K562 (cell line): ENCODE measurements around the gene ARID5B. TPM values are rescaled to one million over a fixed set of nuclear protein-coding genes. Genes with fewer than 3 reads are reported as not detected.

Experiments used
- ATAC-seq: fragments of 200-7000 bp; cut with Tn5 transposase; 3 replicates; pipeline ENCODE4 v1.9.1; 2020; ENCODE audit warnings: moderate library complexity
- BruUV-seq: library from RNA; stranded (reverse); fragments of 400-500 nt; replicated peaks from 2 replicates; lab custom pipeline; 2021; lab: Mats Ljungman, UMichigan
- CTCF ChIA-PET: fragments of 300-600 bp; formaldehyde crosslinking; extraction: SDS; loops from one replicate; lab custom pipeline; 2021; ENCODE audit warnings: low intra/inter-chr PET ratio; lab: Yijun Ruan, JAX
- POLR2A ChIA-PET: fragments of 300-600, 350-650 bp; sonication (Branson Sonifier 250); formaldehyde crosslinking; extraction: SDS; loops from one replicate; lab custom pipeline; 2021; ENCODE audit warnings: antibody characterized with exemption, inconsistent platforms; lab: Yijun Ruan, JAX
- DNase-seq, 4 experiments: peaks; one replicate each; pipeline versions ENCODE4 v3.0.0 to v3.0.0-alpha.2; 2011 to 2018; ENCODE audit warnings: low spot score in 3 of 4, mixed read lengths in 3 of 4; ENCODE audit errors: extremely low read depth in 1 of 4
- FAIRE-seq: peaks from 2 replicates; lab custom pipeline; 2011; peaks lifted over from hg19 to GRCh38; lab: Jason Lieb, UNC
- H2AFZ ChIP-seq: 2 replicates; pipeline ENCODE4 v1.6.0; 2011; ENCODE audit warnings: low read depth, low read length, control low read depth, inconsistent platforms
- H3K27ac ChIP-seq: fragments of 200-600 bp; 3 replicates; pipeline ENCODE4 v1.8.0; 2011; ENCODE audit warnings: low read depth, mild to moderate bottlenecking, control low read depth, inconsistent platforms, low read length, moderate library complexity, mixed read lengths; ENCODE audit errors: extremely low read depth
- H3K27me3 ChIP-seq, 2 experiments: fragments of 300-600 bp in 1 of 2; 2 replicates in 1 of 2; 3 replicates in 1 of 2; pipeline versions ENCODE4 v1.6.0 to v1.8.0; 2011; ENCODE audit warnings: inconsistent platforms in 2 of 2, low read length in 2 of 2, mild to moderate bottlenecking in 1 of 2, mixed read lengths in 1 of 2, moderate library complexity in 1 of 2; ENCODE audit not compliant: control insufficient read depth in 2 of 2, insufficient read depth in 2 of 2
- H3K36me3 ChIP-seq: fragments of 300-600 bp; 3 replicates; pipeline ENCODE4 v1.8.0; 2011; ENCODE audit warnings: mild to moderate bottlenecking, low read length, inconsistent platforms; ENCODE audit not compliant: control insufficient read depth, insufficient read depth
- H3K4me1 ChIP-seq, 2 experiments: fragments of 200-600 bp in 1 of 2; replicated peaks in 1 of 2; 2 replicates in 1 of 2; 3 replicates in 1 of 2; pipeline versions ENCODE4 v1.5.1 to v1.8.0; 2011; ENCODE audit warnings: inconsistent platforms in 2 of 2, low read length in 2 of 2, mild to moderate bottlenecking in 1 of 2, mixed read lengths in 1 of 2, moderate library complexity in 1 of 2; ENCODE audit not compliant: control insufficient read depth in 2 of 2, insufficient read depth in 2 of 2
- H3K4me2 ChIP-seq: 2 replicates; pipeline ENCODE4 v1.6.1; 2011; ENCODE audit warnings: low read length, control low read depth, inconsistent platforms, mixed read lengths; ENCODE audit not compliant: insufficient read depth
- H3K4me3 ChIP-seq: fragments of 200-600 bp; sonication (generic), shearing (Covaris generic); 2 replicates; pipeline ENCODE4 v1.5.1; 2016; ENCODE audit warnings: control low read depth, inconsistent platforms
- H3K79me2 ChIP-seq: fragments of 200-600 bp; 3 replicates; pipeline ENCODE4 v1.8.0; 2011; ENCODE audit warnings: low read length, inconsistent platforms; ENCODE audit not compliant: control insufficient read depth, insufficient read depth
- H3K9ac ChIP-seq, 2 experiments: 2 replicates each; pipeline versions ENCODE4 v1.6.0 to v1.6.1; 2011; ENCODE audit warnings: low read depth in 2 of 2, low read length in 2 of 2, control low read depth in 1 of 2, inconsistent platforms in 1 of 2, mild to moderate bottlenecking in 1 of 2, mixed read lengths in 1 of 2; ENCODE audit not compliant: insufficient read depth in 1 of 2
- H3K9me1 ChIP-seq: one replicate; pipeline ENCODE4 v1.6.0; 2011; ENCODE audit warnings: inconsistent platforms, mild to moderate bottlenecking, low read length, moderate library complexity; ENCODE audit not compliant: control insufficient read depth, insufficient read depth
- H3K9me3 ChIP-seq: replicated peaks from 2 replicates; pipeline ENCODE4 v1.5.1; 2011; ENCODE audit warnings: low read depth, low read length, inconsistent platforms; ENCODE audit not compliant: control insufficient read depth, insufficient read depth
- H4K20me1 ChIP-seq: replicated peaks from 2 replicates; pipeline ENCODE4 v1.6.1; 2011; ENCODE audit warnings: low read length, inconsistent platforms, mixed read lengths; ENCODE audit not compliant: control insufficient read depth, insufficient read depth
- DPF2 ChIP-seq: fragments of 450-650 bp; IDR thresholded peaks from 2 replicates; pipeline ENCODE4 v1.6.1; 2016
- FOXM1 ChIP-seq, 2 experiments: fragments of 450-650 bp in 1 of 2; sonication (generic) in 1 of 2; formaldehyde crosslinking in 1 of 2; IDR thresholded peaks; 2 replicates each; pipeline versions ENCODE4 v1.6.1 to v1.9.0; 2017 to 2022; ENCODE audit warnings: low read depth in 2 of 2, mild to moderate bottlenecking in 2 of 2, missing genetic modification reagents in 1 of 2, moderate library complexity in 1 of 2
- HDAC6 ChIP-seq: IDR thresholded peaks from 2 replicates; pipeline ENCODE4 v1.6.1; 2012; ENCODE audit warnings: low read depth, mild to moderate bottlenecking, control low read depth, inconsistent platforms, low read length, moderate library complexity
- KAT7 ChIP-seq: sonication (generic); formaldehyde crosslinking; IDR thresholded peaks from 2 replicates; pipeline ENCODE4 v1.8.0; 2022; ENCODE audit warnings: missing genetic modification reagents, mild to moderate bottlenecking, borderline replicate concordance
- KDM4B ChIP-seq, 2 experiments: fragments of 450-650 bp in 1 of 2; sonication (generic) in 1 of 2; IDR thresholded peaks; 2 replicates each; pipeline ENCODE4 v1.6.1; 2016 to 2017; ENCODE audit warnings: borderline replicate concordance in 2 of 2, antibody characterized with exemption in 1 of 2, low read depth in 1 of 2, mild to moderate bottlenecking in 1 of 2
- LARP7 ChIP-seq: fragments of 450-650 bp; IDR thresholded peaks from 2 replicates; pipeline ENCODE4 v1.6.1; 2016
- NBN ChIP-seq: fragments of 450-650 bp; IDR thresholded peaks from 2 replicates; pipeline ENCODE4 v1.6.1; 2016; ENCODE audit warnings: low read depth, mild to moderate bottlenecking
- PHB2 ChIP-seq: fragments of 450-650 bp; IDR thresholded peaks from 2 replicates; pipeline ENCODE4 v1.6.1; 2017; ENCODE audit warnings: low read depth
- POLR2AphosphoS2 ChIP-seq: IDR thresholded peaks from 2 replicates; pipeline ENCODE4 v1.6.1; 2012; ENCODE audit warnings: low read length, improper control_type of control experiment
- PRMT5 ChIP-seq: sonication (generic); formaldehyde crosslinking; IDR thresholded peaks from 2 replicates; pipeline ENCODE4 v1.5.0; 2020; ENCODE audit warnings: missing genetic modification reagents
- RBM25 ChIP-seq: fragments of 200-400 bp; formaldehyde crosslinking; IDR thresholded peaks from 2 replicates; pipeline ENCODE4 v1.6.1; 2018; ENCODE audit warnings: low read length, low read depth, moderate library complexity; ENCODE audit not compliant: severe bottlenecking
- RFX7 ChIP-seq: fragments of 250-450 bp; sonication (Bioruptor Pico); IDR thresholded peaks from 2 replicates; pipeline ENCODE4 v1.5.1; 2021; ENCODE audit warnings: mild to moderate bottlenecking
- SAP30 ChIP-seq: fragments of 200-600 bp; sonication (generic); IDR thresholded peaks from 2 replicates; pipeline ENCODE4 v1.6.1; 2012; ENCODE audit warnings: borderline replicate concordance, low read depth, mild to moderate bottlenecking, moderate library complexity, low read length, control low read depth, inconsistent platforms; ENCODE audit not compliant: insufficient read depth, poor library complexity, severe bottlenecking
- SMARCC2 ChIP-seq: fragments of 450-650 bp; IDR thresholded peaks from 2 replicates; pipeline ENCODE4 v1.6.1; 2017; ENCODE audit warnings: antibody characterized with exemption, moderate library complexity, mild to moderate bottlenecking, low read depth
- TCFL5 ChIP-seq: fragments of 250-450 bp; sonication (Bioruptor Pico); conservative IDR thresholded peaks from 2 replicates; pipeline ENCODE4 v1.6.1; 2021; ENCODE audit warnings: mild to moderate bottlenecking, moderate library complexity, matching md5 sums
- ZNF143 ChIP-seq: sonication (generic); formaldehyde crosslinking; IDR thresholded peaks from 2 replicates; pipeline ENCODE4 v1.9.0; 2022; ENCODE audit warnings: mild to moderate bottlenecking, missing genetic modification reagents
- ZNF76 ChIP-seq: fragments of 250-450 bp; sonication (Bioruptor Pico); IDR thresholded peaks from 2 replicates; pipeline ENCODE4 v1.4.0; 2020; ENCODE audit warnings: mild to moderate bottlenecking, moderate library complexity, borderline replicate concordance
- WGBS: fragments of 100-300 bp; shearing (Covaris generic); methylation state at CpG from one replicate; pipeline ENCODE4 v1.1.6; 2016; ENCODE audit warnings: low coverage, mixed read lengths; ENCODE audit not compliant: insufficient coverage; ENCODE audit errors: missing lambda C conversion rate; 5-methylcytosine and 5-hydroxymethylcytosine counted together
- in situ Hi-C: fragments of 300-500 bp; cut with MboI; formaldehyde crosslinking; loops from 4 replicates; pipeline ENCODE4 v1.15.0; 2018; ENCODE audit warnings: inconsistent platforms, mixed read lengths
- intact Hi-C: fragments of 100-400 bp; cut with micrococcal nuclease; formaldehyde crosslinking; loops from 2 replicates; pipeline ENCODE4 v1.14.2; 2022
- polyA plus RNA-seq, 8 experiments: library from polyadenylated mRNA; depleted of rRNA in 4 of 8; stranded (reverse) in 5 of 8; unstranded in 3 of 8; fragments of >200 nt; fragmentation: Nextera tagmentation in 2 of 8; fragmentation: Illumina TruSeq in 1 of 8; extraction: Ambion mirVana in 2 of 8; extraction: Trizol in 1 of 8; gene quantifications; 2 replicates each; pipeline versions ENCODE4 v1.2.1 to v1.2.3, GENCODE V29; 2011 to 2014; ENCODE audit warnings: inconsistent platforms in 1 of 8, missing spikeins in 1 of 8
- total RNA-seq, 7 experiments: library from RNA; depleted of rRNA in 6 of 7; stranded (reverse); fragments of >200 nt in 6 of 7; fragmentation: Illumina TruSeq in 2 of 7; extraction: Trizol in 2 of 7; gene quantifications; 2 replicates each; pipeline versions ENCODE4 v1.2.1 to v1.2.3, GENCODE V29; 2011 to 2021; ENCODE audit warnings: low replicate concordance in 1 of 7
- TF ChIP-seq, protein P1 (sequence below): sonication (generic); IDR thresholded peaks from 2 replicates; pipeline ENCODE4 v1.6.1; 2016
- TF ChIP-seq, protein P2 (sequence below), 2 experiments: fragments of 450-650 bp; conservative IDR thresholded peaks; 2 replicates each; pipeline ENCODE4 v1.6.1; 2017; ENCODE audit warnings: mild to moderate bottlenecking in 2 of 2, moderate library complexity in 2 of 2

The ARID5B gene
- total and polyA plus RNA-seq, 9 of the 15 experiments (the other 6 are each of a cell fraction or from before 2014, with no cell fraction given) = 0.48 to 1.6 (median 0.80) TPM

DNA sequence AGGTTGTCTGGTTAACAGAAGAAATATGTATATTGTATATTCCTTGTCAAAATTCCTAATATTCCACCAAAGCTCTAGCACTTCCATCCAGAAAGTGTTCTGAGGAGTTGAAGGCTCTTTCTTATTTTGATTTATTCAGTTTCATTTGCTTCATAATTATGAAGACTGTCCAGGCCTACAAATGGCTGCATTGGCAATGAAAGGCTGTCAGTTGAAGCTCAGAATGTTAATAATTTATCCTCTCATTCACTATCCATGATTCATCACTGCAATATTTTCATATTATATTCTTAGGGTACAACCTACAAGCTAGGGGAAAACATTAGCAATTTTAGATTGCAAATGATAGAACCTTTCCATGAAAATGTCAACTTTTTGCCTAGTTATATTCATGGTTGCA is 57.3 kb downstream of the ARID5B start (continued):
- TF ChIP-seq, protein P1, sequence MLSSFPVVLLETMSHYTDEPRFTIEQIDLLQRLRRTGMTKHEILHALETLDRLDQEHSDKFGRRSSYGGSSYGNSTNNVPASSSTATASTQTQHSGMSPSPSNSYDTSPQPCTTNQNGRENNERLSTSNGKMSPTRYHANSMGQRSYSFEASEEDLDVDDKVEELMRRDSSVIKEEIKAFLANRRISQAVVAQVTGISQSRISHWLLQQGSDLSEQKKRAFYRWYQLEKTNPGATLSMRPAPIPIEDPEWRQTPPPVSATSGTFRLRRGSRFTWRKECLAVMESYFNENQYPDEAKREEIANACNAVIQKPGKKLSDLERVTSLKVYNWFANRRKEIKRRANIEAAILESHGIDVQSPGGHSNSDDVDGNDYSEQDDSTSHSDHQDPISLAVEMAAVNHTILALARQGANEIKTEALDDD = no peak
- no peak for TF ChIP-seq HDAC6
- TF ChIP-seq FOXM1 (IDR thresholded peaks at IDR 0.05; ENCODE audit: low read depth) = no peak
- TF ChIP-seq FOXM1 (CRISPR knock-in tag; IDR thresholded peaks at IDR 0.05; ENCODE audit: low read depth) = no peak
- TF ChIP-seq LARP7 = no peak
- no peak for TF ChIP-seq SAP30
- no peak for TF ChIP-seq KDM4B (IDR thresholded peaks at IDR 0.05; ENCODE audit: borderline replicate concordance in 2 of 2, low read depth in 1 of 2)

DNA sequence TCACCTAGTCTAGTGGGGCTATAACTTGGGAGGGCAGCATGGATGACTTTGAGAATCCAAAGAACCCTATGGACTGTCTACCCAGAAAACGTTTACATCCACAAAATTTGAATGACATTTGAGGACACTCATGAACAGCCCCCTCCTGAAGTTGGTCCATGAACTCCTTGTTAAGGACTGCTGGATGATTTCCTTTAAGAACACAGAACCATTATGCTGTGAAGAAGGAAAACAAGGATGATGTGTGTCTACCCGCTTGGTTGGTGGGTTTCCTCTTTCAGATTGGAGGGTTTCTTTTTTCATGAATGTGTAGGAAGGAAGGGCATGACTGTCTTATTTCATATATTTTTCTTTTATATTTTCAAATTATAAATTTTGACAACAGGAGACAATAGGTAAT is 58.3 kb downstream of the ARID5B start:
- Histone ChIP-seq H3K9ac (no peak overlapping the region), H3K4me3 (no peak overlapping the region), H3K27me3 (no peaks in the 10 kb centered on the region; a peak in 2 of 5 replicates), H3K9me1 (peaks cover 3% of the 10 kb centered on the region), H2AFZ (no peak overlapping the region), H3K9me3 (no peaks in the 10 kb centered on the region), H3K79me2 (no peaks in the 10 kb centered on the region), H3K4me1 (no peaks in the 10 kb centered on the region), H3K4me2 (no peak overlapping the region), H3K36me3 (no peaks in the 10 kb centered on the region), H3K27ac (no peak overlapping the region), H4K20me1 (no peaks in the 10 kb centered on the region)
- CTCF ChIA-PET = no interaction called here
- in situ Hi-C loops (no loop called here), intact Hi-C loops (no loop called here)
- no TSS peak for BruUV-seq
- POLR2A ChIA-PET = no interaction called here
- ATAC-seq (no peak), FAIRE-seq (peak; percentile 52), DNase-seq (no peak)
- WGBS = 29% methylated on average over 2 of the region's 2 CpGs
- TF ChIP-seq KAT7 (no peak), SMARCC2 (no peak), ZNF76 (no peak), POLR2AphosphoS2 (no peak), RBM25 (no peak), ZNF143 (CRISPR knock-in tag) (no peak), PRMT5 (CRISPR knock-in tag) (no peak), PHB2 (no peak), TCFL5 (no peak), NBN (no peak), RFX7 (no peak), DPF2 (no peak)
- TF ChIP-seq, protein P2, sequence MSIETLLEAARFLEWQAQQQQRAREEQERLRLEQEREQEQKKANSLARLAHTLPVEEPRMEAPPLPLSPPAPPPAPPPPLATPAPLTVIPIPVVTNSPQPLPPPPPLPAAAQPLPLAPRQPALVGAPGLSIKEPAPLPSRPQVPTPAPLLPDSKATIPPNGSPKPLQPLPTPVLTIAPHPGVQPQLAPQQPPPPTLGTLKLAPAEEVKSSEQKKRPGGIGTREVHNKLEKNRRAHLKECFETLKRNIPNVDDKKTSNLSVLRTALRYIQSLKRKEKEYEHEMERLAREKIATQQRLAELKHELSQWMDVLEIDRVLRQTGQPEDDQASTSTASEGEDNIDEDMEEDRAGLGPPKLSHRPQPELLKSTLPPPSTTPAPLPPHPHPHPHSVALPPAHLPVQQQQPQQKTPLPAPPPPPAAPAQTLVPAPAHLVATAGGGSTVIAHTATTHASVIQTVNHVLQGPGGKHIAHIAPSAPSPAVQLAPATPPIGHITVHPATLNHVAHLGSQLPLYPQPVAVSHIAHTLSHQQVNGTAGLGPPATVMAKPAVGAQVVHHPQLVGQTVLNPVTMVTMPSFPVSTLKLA (conservative IDR thresholded peaks at IDR 0.05) = no peak
